ENCODE data around the gene MRPL3.

The MRPL3 gene

DNA sequence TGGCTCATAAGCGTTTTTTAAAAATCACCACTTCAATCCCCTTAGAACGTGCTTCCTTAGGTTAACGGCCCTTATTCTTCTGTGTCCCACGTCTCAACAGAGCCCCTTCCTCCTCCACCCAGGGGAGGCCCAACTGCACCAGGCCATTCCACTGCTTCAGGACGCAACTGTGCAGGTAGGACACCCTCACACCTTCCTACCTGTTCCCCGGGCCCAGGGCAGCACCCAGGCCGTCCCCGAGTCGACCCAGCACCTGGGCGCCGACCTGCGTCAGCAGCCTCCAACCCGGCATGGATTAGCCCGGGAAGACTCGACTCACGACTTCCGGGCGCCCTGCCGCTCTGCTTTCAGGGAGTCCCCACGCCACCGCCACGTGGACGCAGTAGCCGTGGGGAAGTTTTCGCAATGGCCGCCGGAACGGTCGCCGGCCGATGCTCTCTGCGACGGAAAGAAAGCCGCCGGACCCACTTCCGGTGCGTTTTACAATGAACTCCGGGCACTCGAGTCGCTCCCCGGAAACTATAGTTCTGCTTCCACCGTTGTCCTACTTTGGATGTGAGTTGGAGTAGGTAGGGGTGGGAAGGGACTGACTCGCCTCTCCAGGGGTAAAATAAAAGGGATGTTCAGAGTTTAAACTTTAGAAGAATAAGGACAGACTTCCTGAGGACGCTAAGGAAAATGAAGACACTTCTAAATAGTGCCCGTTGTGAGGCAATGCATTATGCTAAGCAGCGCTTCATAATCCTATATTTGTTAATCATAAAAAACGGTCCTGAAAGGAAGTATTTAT lies at the start of gene MRPL3:
MRPL3 (minus strand) TSS at position 442 of the 790 bp plus-strand sequence; CDS start at position 292, 150 bp downstream.
- FAIRE-seq: no peak

DNA sequence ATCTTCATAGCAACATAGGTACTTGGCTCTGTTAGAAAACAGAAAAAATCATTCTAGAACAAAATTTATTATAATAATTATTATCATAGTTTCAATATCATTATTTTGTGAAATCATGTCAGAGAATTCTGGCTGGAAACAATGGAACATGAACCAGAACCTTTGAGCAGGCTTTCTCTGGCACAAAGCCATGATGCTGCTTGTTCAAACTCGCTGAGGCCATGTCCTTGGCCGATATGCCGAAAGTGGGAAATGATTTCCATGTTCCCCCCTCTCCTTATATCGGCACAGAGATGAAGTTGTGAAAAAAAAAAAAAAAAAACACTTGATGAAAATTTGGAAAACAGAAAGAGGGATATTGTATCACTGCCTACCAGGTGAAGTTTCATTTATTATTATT lies 49.0 kb upstream of the MRPL3 start:
- no peak for FAIRE-seq

DNA sequence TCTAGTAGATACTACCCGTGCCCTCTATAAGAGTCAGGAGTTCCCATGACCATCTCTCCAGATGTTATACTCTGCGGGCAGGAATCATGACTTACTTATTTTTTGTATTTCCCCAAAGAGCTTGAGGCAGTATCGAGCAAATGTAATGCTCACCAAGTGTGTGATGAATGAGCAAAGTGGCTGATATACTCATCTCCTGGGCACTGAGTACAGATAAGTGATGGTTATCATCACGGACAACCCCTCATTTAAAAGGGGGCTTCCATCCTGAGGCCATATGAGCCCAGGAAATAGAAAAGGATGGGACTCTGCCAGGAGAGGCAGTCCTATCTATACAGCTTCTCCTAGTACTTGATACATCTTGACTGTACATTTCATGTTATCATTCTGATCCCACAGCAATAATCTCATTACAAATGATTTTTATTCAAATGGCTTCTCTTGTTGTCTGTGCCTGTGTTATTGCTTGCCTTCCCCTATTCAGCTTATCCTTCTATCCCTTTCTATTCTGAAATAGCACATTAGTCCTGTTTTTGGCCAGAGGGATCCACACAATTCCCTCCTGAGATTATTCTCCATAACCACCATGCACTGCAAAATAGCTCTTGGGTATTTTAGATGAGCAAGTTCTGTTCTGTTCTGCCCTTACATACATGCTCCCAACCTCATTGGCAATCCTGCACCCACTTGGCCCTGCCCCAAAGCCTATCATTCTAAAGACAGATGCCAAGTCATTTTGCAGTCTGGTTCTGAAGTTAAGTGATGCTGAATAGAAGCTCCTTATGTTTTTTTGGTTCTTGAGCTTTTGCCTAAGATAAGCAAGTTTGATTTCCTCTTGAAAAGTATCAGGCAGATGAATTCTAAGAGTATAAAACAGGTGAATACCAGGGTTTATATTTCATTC lies 48.0 kb upstream of the MRPL3 start:
- no peak for FAIRE-seq

DNA sequence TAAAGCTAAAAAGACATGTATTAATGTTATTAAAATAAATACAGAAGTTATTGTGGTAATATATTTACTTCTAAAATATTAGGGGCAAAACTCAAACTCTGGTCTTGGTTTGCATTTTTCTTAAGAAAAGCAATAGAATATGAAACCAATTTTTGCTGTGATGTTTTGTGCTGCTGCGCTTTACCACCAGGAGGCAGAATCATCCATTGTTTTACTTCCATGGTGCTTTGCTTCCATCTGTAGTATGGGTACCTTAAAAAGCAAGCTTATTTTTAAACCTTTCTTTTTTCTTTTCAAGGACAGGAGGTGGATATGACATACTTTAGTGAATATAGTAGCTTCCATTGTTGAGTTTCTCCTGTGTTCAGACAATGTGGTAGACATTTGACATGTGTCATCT lies 46.6 kb upstream of the MRPL3 start:
- FAIRE-seq: no peak

DNA sequence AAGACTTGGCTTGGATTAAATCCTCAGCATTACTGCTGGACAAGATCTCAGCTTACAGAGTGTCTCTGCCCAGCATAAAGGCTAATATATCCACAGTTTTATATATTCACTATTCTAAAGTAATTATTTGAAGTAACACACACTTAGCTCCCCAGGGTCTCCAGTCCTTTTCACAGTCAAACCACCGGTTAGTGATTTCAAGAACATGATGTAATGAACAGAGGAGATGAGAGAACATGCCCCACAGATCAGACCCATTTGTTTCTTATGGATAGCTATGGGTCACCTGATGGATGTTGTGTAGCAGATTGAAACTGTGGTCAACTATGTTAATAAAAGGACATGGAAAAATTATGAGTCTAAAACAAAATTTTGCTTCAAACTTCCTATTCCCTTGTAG lies 44.8 kb upstream of the MRPL3 start:
- FAIRE-seq: no peak

DNA sequence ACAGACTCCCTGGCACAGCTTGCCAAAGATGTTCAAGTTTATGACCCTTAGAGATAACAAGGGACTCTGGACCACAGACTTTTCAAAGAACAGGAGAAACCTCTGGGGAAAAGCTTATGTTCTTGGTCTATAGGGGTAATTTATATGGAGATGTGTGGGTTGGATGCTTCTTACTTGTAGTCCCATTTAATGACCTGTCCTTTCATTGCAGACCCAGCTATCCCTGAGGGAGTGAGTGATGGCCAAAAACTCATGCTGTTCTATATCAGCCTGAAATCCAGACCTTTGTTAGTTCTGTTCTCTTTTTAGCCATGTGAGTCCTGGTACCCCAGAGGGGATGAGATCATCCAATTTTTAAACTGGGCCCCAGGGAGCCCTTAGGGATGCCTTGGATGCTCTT lies 43.7 kb upstream of the MRPL3 start:
- no peak for FAIRE-seq

DNA sequence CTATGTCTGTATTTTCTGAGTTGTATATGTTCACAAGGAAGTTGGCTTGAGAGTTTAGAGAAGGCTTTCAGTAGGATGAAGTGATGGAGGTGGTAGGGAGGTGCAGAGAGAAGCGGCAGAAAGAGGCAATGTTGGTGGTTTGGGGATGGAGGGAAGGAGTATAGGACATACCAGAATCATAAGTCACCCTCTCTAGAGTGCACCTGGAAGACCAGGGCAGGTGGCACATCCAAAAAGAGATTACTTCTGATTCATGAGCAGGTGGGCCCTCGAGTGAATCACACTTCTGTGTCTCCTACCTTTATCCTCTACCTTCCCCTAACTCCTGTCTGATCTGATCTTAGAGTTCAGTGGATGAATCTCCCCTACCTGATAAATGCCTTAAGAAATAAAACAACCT lies 41.8 kb upstream of the MRPL3 start:
- no peak for FAIRE-seq

DNA sequence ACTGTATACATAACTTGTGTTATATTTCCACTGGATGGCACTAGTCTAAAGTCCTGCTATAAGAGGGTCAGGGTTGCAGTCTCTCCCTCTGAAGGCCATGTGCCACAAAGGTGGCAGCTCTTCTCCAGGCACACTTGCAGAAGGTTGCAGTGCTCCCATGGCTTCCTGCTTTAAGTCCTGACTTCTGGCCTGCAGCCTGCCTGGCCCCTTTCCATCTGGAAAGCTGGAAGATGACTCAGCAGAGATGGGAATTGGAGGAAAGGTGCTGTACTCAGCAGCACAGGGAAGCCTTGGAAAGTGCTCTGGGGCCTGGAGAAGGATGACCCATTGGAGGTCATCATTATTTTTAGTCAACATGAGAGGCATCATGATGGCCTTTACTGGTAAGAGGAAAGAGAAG lies 40.9 kb upstream of the MRPL3 start:
- FAIRE-seq: no peak

DNA sequence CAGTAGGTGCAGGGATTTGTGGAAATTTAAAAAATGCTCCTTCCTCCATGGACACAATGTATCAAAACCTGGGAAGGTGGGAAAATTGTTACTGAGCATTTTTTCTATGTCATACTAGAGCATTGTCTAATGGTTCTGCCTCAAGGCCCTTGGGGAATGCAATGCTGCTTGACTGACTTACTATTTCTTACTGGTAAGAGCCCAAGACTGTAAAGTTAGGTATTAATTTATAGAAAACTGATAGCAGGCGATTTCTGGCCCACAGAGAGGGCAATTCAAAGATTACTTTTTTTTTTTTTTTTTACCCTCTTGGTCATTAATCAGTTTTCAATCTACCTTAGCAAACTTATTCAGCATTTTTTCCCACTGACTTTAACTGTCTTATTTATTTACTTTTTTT lies 38.5 kb upstream of the MRPL3 start:
- FAIRE-seq: no peak

DNA sequence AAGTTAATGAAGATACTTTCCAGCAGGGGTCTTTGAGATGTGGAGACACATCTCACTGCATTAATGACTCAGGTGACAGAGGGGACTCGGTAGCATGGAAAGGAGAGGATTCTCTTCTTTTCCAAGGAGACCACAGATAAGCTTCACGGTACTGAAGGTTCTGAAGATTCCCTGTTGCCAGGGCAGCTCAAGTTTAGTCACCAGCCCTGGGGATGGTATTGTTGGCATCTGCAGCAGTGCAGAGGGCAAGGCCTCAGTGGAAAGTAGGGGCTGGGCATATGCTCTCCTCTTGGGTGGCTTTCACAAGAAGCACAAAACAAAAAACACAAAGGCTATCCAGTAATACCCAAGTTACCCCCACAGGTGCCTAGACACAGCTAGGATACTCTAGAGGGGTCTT lies 38.0 kb upstream of the MRPL3 start:
- no peak for FAIRE-seq

DNA sequence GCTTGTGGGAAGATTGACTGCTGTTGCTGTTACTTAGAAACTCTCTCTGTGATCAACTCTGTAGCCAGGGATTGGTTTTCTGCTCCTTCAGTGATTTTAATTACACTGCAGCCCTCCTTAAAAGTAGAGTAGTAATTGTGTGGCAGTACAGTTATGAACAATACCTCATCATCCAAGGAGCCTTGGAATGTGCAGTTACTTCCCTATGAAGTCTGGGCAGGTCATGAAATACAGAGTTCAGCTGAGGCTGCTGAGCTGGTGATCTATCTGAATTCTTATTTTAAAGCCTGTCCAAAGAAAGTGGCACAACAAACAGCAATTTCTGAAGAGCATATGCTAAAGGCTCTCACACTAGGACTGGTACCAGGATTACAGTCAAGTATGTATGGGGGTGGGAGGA lies 37.4 kb upstream of the MRPL3 start:
- no peak for FAIRE-seq

DNA sequence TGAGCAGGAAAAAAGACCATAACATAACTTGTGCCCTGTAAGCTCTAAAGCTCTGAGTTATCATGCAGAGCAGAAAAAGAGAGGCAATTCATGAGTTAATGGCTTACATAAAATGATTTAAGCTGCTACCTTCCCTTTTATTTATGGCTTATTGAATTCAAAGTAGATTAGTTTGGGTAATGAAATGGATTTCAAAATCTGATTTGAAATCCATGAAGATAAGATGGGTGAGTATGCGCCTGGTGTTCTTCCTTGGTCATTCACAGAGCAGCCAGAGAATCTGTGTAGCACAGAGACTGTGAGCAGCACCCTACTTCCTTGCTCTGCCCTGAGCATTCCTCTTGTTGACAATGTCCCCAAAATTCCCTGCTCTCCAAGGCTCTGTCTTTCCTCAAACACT lies 36.2 kb upstream of the MRPL3 start:
- no peak for FAIRE-seq

DNA sequence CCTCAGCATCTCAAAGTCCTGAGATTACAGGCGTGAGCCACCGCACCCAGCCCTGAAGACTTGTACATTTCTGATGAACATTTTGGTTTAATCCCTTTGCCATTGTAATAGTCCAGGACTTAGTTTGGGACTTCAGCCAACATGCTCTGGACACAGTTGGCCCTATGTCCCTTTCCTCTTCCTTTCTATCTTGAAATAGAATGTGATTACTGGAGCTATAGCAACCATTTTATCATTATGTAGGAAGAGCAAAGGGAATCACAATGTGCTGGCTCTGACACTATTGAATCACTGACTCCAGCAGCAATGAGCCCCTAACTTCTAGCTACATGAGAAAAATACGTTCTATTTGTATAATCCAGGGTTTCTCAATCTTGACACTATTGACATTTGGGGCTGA lies 34.8 kb upstream of the MRPL3 start:
- no peak for FAIRE-seq

DNA sequence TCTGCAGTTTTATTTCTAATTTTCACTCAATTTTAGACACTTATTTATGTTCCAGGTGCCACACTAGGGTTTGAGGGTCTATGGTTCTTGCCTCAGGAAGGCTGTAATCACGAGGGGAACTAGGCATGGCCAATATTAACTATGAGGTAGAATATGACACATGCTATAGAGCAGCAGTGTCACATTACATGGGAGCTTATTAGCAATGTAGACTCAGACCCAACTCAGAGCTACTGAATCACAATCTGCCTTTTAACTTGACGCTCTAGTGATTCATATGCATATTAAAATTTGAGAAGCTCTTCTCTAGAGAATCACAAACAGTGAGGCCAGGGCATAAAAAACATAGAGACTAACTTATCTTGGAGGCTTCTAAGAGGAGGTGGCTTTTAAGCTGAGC lies 32.8 kb upstream of the MRPL3 start:
- FAIRE-seq: no peak

DNA sequence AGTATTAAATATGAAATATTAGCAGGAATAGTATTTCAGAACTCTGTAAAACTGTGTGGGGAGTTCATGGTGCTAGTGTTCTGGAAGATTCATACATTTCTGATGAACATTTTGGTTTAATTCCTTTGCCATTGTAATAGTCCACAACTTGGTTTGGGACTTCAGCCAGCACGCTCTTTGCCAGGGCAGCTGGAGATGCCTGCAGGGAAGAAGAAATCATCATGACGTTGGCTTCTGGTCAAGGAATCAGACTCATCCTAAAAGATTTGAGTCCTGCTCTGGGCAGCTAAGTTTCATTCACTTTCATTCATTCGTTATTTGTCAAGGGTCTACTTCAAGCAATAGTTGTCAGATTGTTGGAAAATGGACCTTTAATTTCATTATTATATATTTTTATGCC lies 32.4 kb upstream of the MRPL3 start:
- no peak for FAIRE-seq

DNA sequence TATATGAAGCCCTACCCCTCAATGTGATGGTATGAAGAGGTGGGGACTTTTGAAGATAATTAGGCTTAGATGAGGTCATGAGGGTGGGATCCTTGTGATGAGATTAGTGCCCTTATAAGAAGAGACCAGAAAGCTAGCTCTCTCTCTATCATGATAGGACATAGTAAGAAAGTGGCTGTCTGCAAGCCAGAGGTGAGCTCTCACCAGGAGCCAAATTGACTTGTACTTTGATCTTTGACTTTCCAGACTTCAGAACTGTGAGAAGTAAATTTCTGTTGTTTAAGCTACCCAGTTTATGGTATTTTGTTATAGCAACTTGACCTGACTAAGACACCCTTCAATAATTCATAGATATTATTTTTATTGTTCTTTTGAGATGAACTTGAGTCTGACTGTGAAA lies 29.9 kb upstream of the MRPL3 start:
- no peak for FAIRE-seq

DNA sequence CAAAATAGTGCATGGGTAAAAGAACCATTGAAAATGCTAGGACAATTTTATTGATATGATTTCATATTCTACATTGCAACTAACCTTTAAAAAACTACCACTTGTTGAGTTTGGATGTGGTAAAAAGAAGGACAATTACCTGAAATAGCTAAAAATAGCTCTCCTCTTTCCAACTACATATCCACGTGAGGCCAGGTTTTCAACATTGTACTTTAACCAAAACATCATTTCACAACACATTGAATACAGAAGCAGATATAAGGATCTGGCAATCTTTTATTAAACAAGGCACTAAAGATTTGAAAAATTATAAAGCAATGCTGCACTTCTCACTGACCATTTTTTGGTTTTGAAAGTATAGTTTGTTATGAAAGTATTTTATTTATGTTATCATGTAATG lies 28.1 kb upstream of the MRPL3 start:
- no peak for FAIRE-seq

DNA sequence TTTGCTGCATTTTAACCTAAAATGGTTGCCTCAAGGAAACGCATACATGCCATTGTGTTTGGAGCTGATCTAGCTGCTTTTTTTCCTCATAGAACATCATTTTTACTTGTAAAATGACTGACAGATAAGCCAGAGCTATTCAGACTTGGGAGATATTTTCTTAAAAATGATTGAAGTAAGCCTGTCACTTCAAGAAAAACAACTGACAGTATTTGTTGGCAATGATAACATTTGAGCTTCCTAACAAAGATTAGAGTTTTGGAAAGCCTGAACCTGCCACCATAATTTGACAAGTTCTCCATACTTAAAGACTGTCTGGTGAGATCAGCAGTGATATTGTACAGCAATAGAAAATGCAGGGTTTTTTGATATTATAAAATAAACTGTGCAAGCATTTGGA lies 27.6 kb upstream of the MRPL3 start:
- FAIRE-seq: no peak

DNA sequence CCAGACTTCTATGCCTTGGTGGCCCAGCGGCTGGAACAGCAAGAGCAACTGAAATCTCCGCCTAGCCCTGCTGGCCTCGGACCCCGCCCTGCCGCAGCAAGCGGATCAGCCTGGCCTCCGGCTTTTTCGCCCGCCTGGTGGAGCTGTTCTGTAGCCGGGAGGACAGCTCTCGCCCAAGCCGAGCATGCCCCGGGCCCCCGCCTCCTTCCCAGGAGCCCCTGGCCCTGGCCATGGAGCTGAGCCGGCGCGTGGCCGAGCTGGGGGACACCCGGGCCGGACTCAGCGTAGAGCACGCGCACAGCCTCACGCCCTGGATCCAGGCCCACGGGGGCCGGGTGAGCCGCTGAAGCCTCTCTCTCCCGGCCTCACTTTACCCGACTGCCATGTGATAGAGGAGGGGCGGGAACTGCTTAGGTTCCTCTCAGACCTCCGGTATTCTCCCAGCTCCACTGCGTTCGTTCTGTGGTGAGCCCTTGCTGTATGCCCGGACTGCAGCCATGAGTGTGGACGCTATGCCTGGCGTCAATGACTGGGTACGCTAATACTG lies 24.1 kb upstream of the MRPL3 start:
- no peak for FAIRE-seq

DNA sequence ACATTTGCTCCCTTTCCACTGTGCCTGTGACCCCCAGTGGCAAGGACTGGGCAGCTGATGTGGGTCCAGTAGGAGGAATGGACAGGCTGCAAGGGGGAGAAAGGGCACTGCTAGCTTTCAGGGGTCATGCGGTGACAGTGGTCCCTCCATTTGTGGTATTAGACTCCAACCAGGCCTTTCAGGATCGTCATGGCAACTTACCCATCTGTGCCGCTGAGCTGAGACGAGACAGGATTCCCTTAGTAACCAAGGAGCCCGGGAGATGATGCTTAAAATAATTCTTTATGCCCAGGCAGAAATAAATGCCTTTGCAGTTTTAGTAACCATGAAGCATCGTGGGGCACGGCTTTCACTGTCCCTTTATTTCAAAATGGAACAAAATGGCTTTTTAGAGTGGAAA lies 15.9 kb upstream of the MRPL3 start:
- FAIRE-seq: no peak

DNA sequence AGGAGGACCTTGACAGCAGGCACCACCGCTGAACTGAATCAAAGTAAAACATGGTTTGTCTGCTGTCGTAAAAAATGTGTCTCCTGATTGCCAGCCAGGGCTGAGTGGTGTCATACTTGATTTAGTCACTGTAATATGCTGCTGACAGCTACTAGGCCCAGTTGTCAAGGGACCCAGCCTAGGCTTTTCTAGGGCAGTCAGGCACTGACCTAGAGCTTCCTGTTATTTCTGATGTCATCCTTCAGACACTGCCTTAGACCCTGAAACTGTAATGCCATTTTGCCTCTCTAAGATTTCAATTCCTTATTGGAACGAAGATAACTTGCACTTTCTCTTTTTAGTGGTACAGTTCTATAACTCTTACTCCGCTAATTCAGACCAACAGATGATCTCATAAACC lies 2.6 kb upstream of the MRPL3 start:
- no peak for FAIRE-seq

DNA sequence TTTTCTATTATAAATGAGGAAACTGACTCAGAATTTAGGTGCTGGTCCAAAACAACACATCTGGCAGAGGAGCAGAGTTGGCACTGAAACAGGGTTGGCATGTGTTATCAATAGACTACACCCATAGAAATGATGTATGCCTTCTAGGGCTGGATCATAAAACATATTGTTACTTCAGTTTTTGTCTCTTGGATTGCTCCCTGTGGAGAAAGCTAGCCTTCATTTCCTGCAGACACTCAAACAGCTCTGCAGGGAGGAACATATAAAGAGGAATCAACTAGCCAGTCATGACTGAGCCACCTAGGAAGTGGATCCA lies 507 bp upstream of the MRPL3 start:
- FAIRE-seq: no peak

DNA sequence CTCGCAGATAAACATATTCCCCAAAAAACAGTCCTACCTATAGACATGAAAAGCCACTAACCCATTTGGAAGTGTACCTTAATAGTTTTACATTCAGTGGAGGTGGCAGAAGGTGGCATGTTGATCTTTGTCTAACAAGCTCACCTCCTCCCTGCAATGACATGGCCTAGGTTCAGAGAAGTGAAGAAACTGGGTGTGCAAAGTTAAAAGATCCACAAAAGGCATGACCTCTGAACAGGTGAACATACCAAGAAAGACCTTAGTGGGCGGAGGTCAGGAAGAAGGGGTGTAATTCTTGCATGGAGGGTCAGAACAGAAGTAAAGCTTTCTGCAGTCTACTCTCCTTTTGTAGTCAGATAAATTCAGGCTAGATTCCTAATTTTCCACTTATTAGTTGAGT lies 822 bp downstream of the MRPL3 start:
- no peak for FAIRE-seq

DNA sequence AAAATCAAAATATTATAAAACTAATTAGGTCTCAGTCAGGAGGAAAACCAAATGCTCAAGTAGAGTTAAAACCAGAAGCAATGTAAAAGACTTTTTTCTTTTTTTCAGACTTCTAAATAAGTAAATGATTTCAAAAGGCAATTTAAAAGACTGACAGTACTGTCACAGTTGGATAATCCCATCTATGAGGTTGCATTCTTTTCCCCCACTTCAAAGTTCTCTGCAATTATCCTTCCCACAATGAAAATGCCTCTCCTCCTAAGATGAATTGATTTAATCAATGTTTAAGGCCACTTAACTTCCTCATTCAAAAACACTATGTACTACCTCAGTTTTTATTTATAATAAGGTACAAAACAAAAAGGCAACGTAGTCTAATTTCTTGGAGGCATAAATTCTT lies 8.1 kb downstream of the MRPL3 start:
- FAIRE-seq: no peak

Data from G401.6 (cell line).